ENCODE measurements around the gene ZNF236.

- TF ChIP-seq, protein P1, sequence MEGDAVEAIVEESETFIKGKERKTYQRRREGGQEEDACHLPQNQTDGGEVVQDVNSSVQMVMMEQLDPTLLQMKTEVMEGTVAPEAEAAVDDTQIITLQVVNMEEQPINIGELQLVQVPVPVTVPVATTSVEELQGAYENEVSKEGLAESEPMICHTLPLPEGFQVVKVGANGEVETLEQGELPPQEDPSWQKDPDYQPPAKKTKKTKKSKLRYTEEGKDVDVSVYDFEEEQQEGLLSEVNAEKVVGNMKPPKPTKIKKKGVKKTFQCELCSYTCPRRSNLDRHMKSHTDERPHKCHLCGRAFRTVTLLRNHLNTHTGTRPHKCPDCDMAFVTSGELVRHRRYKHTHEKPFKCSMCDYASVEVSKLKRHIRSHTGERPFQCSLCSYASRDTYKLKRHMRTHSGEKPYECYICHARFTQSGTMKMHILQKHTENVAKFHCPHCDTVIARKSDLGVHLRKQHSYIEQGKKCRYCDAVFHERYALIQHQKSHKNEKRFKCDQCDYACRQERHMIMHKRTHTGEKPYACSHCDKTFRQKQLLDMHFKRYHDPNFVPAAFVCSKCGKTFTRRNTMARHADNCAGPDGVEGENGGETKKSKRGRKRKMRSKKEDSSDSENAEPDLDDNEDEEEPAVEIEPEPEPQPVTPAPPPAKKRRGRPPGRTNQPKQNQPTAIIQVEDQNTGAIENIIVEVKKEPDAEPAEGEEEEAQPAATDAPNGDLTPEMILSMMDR (IDR thresholded peaks at IDR 0.05): no peak
- no peak for TF ChIP-seq EP300 (IDR thresholded peaks at IDR 0.05)
Measured at GRCh38 chr18:76847916-76848315, 25.6 kb downstream of the ZNF236 start.

Measured in tibial nerve (tissue), 4 donors.